Measurements from ENCODE around the gene APLN.

The APLN gene

DNA sequence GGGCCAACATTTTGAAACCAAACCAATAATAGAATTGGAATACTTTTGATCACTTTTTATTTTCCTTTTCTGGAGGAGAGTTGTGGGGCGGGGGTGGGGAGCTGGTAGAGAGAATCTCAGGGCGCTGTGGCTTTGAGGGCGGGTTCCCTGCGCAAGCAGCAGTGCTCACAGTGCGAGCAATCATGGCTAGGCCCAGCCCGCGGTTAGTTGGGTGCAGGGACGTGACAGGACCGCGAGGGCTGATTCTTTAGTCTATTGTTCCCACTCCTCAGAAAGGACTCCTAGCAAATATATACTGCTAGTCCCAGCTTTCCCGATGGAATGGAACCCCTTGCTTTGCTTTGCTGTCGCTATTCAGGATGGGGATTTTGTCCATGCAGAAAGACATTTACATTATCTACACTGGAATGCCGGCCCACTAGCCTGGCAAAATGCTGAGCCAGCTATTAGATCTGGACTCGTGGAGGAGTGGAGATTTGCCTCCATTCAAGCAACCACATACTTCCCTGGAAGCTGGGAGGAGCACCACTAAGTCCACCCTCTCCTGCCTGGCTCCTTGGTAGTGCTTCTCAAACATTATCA, 23.9 kb upstream of the APLN start:
- no peaks in the 10 kb centered on the region for H3K4me1 ChIP-seq (ENCODE audit: control insufficient read depth, insufficient read depth, low read length)
- POLR2A ChIA-PET: interaction anchor here (0.6 to 0.7 kb wide), 2 partner anchors 23 to 1005 kb away, joined by 3 to 5 read pairs; no protein-coding TSS in a partner anchor
- H3K27ac ChIP-seq (ENCODE audit: extremely low read depth, low read depth, low read length): no peak overlapping the region
- no peak overlapping the region for H3K4me3 ChIP-seq (ENCODE audit: low read depth, low read length)
- no peaks in the 10 kb centered on the region for H3K9me3 ChIP-seq (ENCODE audit: control insufficient read depth, insufficient read depth, low read depth, low read length)
- CTCF ChIA-PET: interaction anchor here (0.6 to 1.2 kb wide), 9 partner anchors 10 to 1846 kb away, joined by 3 to 9 read pairs (median 3); no protein-coding TSS in a partner anchor
- H3K36me3 ChIP-seq (ENCODE audit: control insufficient read depth in 2 of 2, insufficient read depth in 1 of 2, low read length in 2 of 2): no peaks in the 10 kb centered on the region
- TF ChIP-seq ZNF266 (tag by site-specific recombination; IDR thresholded peaks at IDR 0.05; ENCODE audit: low read depth) (no peak), GFI1B (tag by site-specific recombination; IDR thresholded peaks at IDR 0.05) (no peak), ZNF660 (tag by site-specific recombination; IDR thresholded peaks at IDR 0.05) (no peak), ZNF18 (tag by site-specific recombination; IDR thresholded peaks at IDR 0.05) (no peak)

DNA sequence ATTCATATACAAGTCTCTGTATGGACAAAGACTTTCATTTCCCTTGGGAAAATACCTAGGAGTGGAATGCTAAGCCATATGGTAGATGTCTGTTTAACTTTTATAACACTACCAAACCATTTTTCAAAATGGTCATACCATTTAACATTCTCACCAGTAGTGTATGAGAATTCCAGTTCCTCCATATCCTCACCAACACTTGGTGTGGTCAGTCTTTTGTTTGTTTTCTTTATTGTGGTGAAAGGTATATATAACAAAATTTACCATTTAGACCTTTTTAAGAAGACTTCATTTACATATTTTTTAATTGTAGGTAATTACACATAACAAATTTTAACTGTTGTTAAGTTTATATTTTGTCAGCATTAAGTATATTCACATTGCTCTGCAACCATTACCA, 12.7 kb upstream of the APLN start:
- TF ChIP-seq ZNF184 (tag by site-specific recombination; IDR thresholded peaks at IDR 0.05): peak; percentile 94
- no peak for TF ChIP-seq ZNF785 (tag by site-specific recombination; IDR thresholded peaks at IDR 0.05)
- TF ChIP-seq BCL11A (tag by site-specific recombination; IDR thresholded peaks at IDR 0.05; ENCODE audit: low read depth): no peak
- no peak for TF ChIP-seq ZNF768 (tag by site-specific recombination; IDR thresholded peaks at IDR 0.05)
- TF ChIP-seq, protein P1, sequence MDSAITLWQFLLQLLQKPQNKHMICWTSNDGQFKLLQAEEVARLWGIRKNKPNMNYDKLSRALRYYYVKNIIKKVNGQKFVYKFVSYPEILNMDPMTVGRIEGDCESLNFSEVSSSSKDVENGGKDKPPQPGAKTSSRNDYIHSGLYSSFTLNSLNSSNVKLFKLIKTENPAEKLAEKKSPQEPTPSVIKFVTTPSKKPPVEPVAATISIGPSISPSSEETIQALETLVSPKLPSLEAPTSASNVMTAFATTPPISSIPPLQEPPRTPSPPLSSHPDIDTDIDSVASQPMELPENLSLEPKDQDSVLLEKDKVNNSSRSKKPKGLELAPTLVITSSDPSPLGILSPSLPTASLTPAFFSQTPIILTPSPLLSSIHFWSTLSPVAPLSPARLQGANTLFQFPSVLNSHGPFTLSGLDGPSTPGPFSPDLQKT (IDR thresholded peaks at IDR 0.05; ENCODE audit: borderline replicate concordance, low read depth, low read length): no peak
- Histone ChIP-seq H3K4me3 (ENCODE audit: low read depth, low read length) (no peak overlapping the region), H3K9me3 (ENCODE audit: control insufficient read depth, insufficient read depth, low read depth, low read length) (peaks cover 1% of the 10 kb centered on the region), H3K36me3 (ENCODE audit: control insufficient read depth in 2 of 2, insufficient read depth in 1 of 2, low read length in 2 of 2) (no peaks in the 10 kb centered on the region), H3K4me1 (ENCODE audit: control insufficient read depth, insufficient read depth, low read length) (no peaks in the 10 kb centered on the region), H3K27ac (ENCODE audit: extremely low read depth, low read depth, low read length) (no peak overlapping the region)
- ChIA-PET CTCF (no interaction called here), POLR2A (no interaction called here)

DNA sequence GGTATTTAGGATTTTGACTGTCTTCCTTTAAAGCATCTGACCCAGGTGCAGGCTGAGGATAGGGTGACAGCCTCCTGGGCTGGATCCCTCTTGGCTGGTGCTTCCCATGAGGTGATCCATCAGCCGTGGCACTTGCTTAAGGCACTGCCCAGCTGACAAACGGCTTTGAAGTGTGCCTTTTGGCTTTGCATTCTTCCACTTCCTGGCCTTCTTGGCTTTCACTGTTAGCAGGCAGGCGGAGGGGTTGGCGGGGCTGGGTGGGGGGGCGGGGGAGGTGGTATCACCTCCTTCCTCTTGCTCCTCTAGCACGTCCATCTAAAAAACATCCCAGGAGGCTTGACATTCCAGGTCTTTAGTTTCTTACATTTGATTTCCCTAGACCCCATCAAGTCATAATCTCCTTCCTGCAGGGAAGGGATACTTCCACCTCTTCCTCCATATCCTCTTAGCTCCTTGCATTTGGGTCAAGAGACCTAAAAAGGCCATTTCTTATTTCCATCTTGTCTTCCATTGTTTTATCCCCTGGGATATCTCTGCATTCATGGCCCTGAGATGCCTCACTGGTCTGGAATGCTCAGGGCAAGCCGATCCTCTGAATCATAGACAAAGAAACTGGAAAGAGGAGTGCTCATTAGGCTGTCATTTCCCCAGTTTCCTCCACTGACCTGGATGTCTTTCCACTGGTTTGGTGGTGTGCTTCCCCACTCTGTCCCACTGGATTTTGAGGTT, 11.3 kb upstream of the APLN start:
- Histone ChIP-seq H3K4me1 (ENCODE audit: control insufficient read depth, insufficient read depth, low read length) (no peaks in the 10 kb centered on the region), H3K4me3 (ENCODE audit: low read depth, low read length) (no peak overlapping the region)
- TF ChIP-seq PRDM1 (tag by site-specific recombination; IDR thresholded peaks at IDR 0.05) (0 out of 2 replicates have a peak, but pooled peaks have one; percentile 6), ZNF843 (tag by site-specific recombination; IDR thresholded peaks at IDR 0.05) (no peak), ZFP37 (tag by site-specific recombination; IDR thresholded peaks at IDR 0.05) (no peak), ZNF184 (tag by site-specific recombination; IDR thresholded peaks at IDR 0.05) (peak; percentile 81; the same call in 1 of the 2 replicates)
- TF ChIP-seq, protein P2, sequence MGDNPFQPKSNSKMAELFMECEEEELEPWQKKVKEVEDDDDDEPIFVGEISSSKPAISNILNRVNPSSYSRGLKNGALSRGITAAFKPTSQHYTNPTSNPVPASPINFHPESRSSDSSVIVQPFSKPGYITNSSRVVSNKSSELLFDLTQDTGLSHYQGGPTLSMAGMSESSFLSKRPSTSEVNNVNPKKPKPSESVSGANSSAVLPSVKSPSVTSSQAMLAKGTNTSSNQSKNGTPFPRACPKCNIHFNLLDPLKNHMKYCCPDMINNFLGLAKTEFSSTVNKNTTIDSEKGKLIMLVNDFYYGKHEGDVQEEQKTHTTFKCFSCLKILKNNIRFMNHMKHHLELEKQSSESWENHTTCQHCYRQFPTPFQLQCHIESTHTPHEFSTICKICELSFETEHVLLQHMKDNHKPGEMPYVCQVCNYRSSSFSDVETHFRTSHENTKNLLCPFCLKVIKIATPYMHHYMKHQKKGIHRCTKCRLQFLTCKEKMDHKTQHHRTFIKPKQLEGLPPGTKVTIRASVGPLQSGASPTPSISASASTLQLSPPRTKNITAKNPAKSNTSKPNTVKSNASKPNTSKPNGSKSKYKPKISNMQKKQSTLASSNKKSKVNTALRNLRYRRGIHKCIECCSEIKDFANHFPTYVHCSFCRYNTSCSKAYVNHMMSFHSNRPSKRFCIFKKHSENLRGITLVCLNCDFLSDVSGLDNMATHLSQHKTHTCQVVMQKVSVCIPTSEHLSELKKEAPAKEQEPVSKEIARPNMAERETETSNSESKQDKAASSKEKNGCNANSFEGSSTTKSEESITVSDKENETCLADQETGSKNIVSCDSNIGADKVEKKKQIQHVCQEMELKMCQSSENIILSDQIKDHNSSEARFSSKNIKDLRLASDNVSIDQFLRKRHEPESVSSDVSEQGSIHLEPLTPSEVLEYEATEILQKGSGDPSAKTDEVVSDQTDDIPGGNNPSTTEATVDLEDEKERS (tag by site-specific recombination; IDR thresholded peaks at IDR 0.05): no peak

More for the DNA sequence above, 11.3 kb upstream of the APLN start:
- ChIA-PET POLR2A (no interaction called here), CTCF (interaction anchor here (1.0 to 1.4 kb wide), 4 partner anchors 13 to 61 kb away, joined by 3 to 5 read pairs (median 3); no protein-coding TSS in a partner anchor)
- Histone ChIP-seq H3K9me3 (ENCODE audit: control insufficient read depth, insufficient read depth, low read depth, low read length) (no peaks in the 10 kb centered on the region; the same call in none of the 2 replicates), H3K36me3 (ENCODE audit: control insufficient read depth in 2 of 2, insufficient read depth in 1 of 2, low read length in 2 of 2) (no peaks in the 10 kb centered on the region), H3K27ac (ENCODE audit: extremely low read depth, low read depth, low read length) (no peak overlapping the region)
